Measurements from ENCODE around the gene ASXL2.
"Not testable (repeated sequence)": the region's sequence is repeated elsewhere in the genome, so short reads cannot be mapped to it uniquely, and the experiment has no call there.

ASXL2 gene

GRCh38 chr2:25894135-25894830 is 16.0 kb upstream of the ASXL2 start:
- Histone ChIP-seq H3K4me3 (no peak overlapping the region), H3K27ac (no peak overlapping the region)

- no peak overlapping the region for H3K4me3 ChIP-seq
- H3K27ac ChIP-seq = no peak overlapping the region
Measured at GRCh38 chr2:25891672-25892071, 13.4 kb upstream of the ASXL2 start.

- H3K4me3 ChIP-seq = no peak overlapping the region
- H3K27ac ChIP-seq = no peak overlapping the region
Measured at GRCh38 chr2:25887624-25888242, 9.4 kb upstream of the ASXL2 start.

DNA sequence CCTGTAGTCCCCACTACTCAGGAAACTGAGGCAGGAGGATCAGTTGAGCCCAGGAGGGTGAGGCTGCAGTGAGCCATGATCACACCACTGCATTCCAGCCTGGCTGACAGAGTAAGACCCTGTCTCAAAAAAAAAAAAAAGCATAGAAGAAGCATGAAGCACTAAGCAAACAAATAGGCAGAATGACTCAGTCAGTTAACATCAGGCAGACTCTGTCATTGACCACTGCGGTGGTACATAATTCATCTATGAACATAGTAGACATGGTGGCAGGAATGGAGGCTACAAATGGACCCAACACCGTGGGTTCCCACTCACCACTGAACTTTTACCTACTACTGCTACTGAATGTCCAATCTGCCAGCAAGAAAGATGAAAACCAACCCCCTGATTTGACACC is 7.6 kb upstream of the ASXL2 start:
- Histone ChIP-seq H3K4me3 (no peak overlapping the region), H3K27ac (no peak overlapping the region)

GRCh38 chr2:25881764-25882163 is 3.5 kb upstream of the ASXL2 start:
- Histone ChIP-seq H3K4me3 (no peak overlapping the region), H3K27ac (no peak overlapping the region)

DNA sequence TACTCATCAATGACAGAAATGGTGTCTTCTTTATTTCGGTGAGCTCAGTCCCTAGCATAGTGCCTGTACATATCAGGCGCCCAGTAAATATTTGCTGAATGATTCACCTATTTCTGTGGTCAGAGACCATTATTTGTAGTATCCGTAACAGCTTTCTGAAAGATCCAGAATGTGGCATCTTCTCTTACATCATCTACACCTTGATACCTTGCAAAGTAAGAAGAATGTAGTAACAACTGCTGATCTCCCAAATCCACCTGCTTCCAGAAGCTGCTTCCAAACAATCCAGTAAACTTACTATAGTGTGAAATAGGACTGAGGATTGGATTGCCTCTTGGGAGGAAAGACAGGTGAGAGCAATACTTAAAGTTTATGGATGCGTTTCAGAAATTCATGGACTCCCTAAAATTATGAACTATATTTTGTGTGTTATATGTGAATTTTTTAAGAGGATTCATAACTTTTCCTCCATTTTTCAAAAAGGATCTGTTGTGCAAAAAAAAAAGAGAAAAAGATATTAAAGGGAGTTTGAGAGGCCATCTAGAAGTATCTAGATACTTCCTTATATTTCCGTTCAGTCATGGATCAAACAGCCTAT is 945 bp upstream of the ASXL2 start:
- H3K27ac ChIP-seq = peak overlapping the region in 19 of 21 experiments; percentile 63 to 99 (median 95)
- H3K4me3 ChIP-seq = peak overlapping the region in 6 of 7 experiments; percentile 66 to 97 (median 84)

- Histone ChIP-seq H3K4me3 (peak overlapping the region; percentile 66 to 97 (median 88)), H3K27ac (peak overlapping the region; percentile 91 to 99 (median 96))
Measured at GRCh38 chr2:25877431-25878360, 591 bp downstream of the ASXL2 start.

- Histone ChIP-seq H3K4me3 (no peak overlapping the region), H3K27ac (no peak overlapping the region)
Measured at GRCh38 chr2:25872134-25872533, 6.2 kb downstream of the ASXL2 start.

- Histone ChIP-seq H3K27ac (no peak overlapping the region), H3K4me3 (no peak overlapping the region)
Measured at GRCh38 chr2:25867396-25868003, 10.8 kb downstream of the ASXL2 start.

DNA sequence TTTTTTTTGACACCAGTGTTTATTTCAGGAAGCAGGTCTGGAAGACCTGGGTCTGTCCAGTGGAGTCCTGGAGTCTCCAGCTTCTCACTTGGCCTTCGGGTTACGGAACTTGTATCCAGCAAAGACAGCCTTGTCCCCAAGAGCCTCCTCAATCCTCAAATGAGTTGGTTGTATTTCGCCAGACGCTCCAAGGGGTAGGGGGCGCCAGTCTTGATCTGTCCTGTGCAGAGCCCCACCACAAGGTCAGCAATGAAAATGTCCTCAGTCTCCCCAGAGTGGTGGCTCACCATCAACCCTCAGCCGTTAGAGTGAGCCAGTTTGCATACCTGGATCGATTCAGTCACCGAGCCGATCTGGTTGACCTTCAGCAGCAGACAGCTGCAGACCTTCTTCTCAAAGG is 21.9 kb downstream of the ASXL2 start:
- Histone ChIP-seq H3K27ac (no peak overlapping the region), H3K4me3 (no peak overlapping the region)

- H3K4me3 ChIP-seq = no peak overlapping the region
- H3K27ac ChIP-seq = no peak overlapping the region
Measured at GRCh38 chr2:25855065-25855464, 23.2 kb downstream of the ASXL2 start.

DNA sequence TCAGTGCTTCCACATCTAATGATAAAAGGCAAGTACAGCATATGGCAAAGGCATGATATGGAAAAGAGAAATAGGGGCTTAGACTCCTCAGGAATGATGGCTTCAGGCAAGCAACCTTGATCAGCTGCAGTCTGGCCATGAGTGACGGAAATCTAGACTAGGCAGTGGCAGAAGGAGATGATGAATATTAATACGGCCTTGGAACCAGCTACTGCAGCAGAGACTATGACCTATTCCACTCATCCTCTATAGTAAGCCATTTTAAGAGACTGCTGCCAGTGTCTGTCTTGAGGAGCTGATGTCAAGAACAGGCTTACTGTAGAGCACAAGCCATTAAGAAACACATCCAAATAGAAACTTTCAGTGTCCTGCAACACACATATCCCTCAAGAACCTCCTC is 23.7 kb downstream of the ASXL2 start:
- Histone ChIP-seq H3K27ac (no peak overlapping the region), H3K4me3 (no peak overlapping the region)

GRCh38 chr2:25853038-25853638 is 25.1 kb downstream of the ASXL2 start:
- Histone ChIP-seq H3K27ac (peak overlapping the region in 1 of 21 experiments; percentile 7), H3K4me3 (no peak overlapping the region)

GRCh38 chr2:25851740-25852503 is 26.4 kb downstream of the ASXL2 start:
- H3K4me3 ChIP-seq = no peak overlapping the region

GRCh38 chr2:25850400-25850799 is 27.9 kb downstream of the ASXL2 start:
- H3K4me3 ChIP-seq, H3K27ac ChIP-seq: not testable (repeated sequence)

More at GRCh38 chr2:25851740-25852503, 26.4 kb downstream of the ASXL2 start:
- H3K27ac ChIP-seq = peak overlapping the region in 6 of 21 experiments; percentile 20 to 71 (median 50)

GRCh38 chr2:25849350-25849749 is 28.9 kb downstream of the ASXL2 start:
- not testable (repeated sequence) for H3K4me3 ChIP-seq, H3K27ac ChIP-seq

- Histone ChIP-seq H3K27ac (no peak overlapping the region), H3K4me3 (no peak overlapping the region)
Measured at GRCh38 chr2:25845843-25846505, 32.3 kb downstream of the ASXL2 start.

DNA sequence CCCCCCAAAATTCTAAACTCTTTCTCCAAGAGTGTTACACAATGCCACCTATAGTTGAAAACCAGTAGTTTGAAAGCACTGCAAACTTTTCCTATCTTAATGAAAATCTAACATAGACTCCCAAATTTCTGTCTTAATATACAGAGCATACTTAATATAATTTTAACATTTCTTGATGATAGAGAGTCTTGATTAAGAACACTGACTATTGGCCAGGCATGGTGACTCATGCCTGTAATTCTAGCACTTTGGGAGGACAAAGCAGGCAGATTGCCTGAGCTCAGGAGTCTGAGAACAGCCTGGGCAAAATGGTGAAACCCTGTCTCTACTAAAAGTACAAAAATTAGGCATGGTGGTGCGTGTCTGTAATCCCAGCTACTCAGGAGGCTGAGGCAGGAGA is 34.2 kb downstream of the ASXL2 start:
- no peak overlapping the region for H3K27ac ChIP-seq
- no peak overlapping the region for H3K4me3 ChIP-seq

Data from skin epidermis (tissue), 12 donors.